ENCODE measurements around the gene RPS6KA1.
"Not testable (repeated sequence)": the region's sequence is repeated elsewhere in the genome, so short reads cannot be mapped to it uniquely, and the experiment has no call there.

The RPS6KA1 gene

GRCh38 chr1:26556111-26556510, 26.6 kb downstream of the RPS6KA1 start:
- no peak for DNase-seq

- no peak for DNase-seq
These were observed 27.4 kb downstream of the RPS6KA1 start for GRCh38 chr1:26557008-26557407.

- DNase-seq: no peak
These were observed 29.1 kb downstream of the RPS6KA1 start for GRCh38 chr1:26558685-26559048.

- DNase-seq: no peak
These were observed 30.8 kb downstream of the RPS6KA1 start for GRCh38 chr1:26560403-26560780.

- no peak for DNase-seq
These were observed 40.7 kb downstream of the RPS6KA1 start for GRCh38 chr1:26570287-26570686.

- no peak for DNase-seq
These were observed 41.8 kb downstream of the RPS6KA1 start for GRCh38 chr1:26571381-26571780.

- no peak for DNase-seq
These were observed 44.5 kb downstream of the RPS6KA1 start for GRCh38 chr1:26574018-26574417.

- no peak for DNase-seq
These were observed 45.2 kb downstream of the RPS6KA1 start for GRCh38 chr1:26574719-26575251.

GRCh38 chr1:26575348-26575747, 45.8 kb downstream of the RPS6KA1 start:
- no peak for DNase-seq

- DNase-seq: no peak
These were observed 48.6 kb downstream of the RPS6KA1 start for GRCh38 chr1:26578167-26578566.

- no peak for DNase-seq
These were observed 50.1 kb downstream of the RPS6KA1 start for GRCh38 chr1:26579681-26580111.

- no peak for DNase-seq
These were observed 50.6 kb downstream of the RPS6KA1 start for GRCh38 chr1:26580116-26580515.

GRCh38 chr1:26581287-26581651, 51.7 kb downstream of the RPS6KA1 start:
- DNase-seq: no peak

- no peak for DNase-seq
These were observed 52.7 kb downstream of the RPS6KA1 start for GRCh38 chr1:26582053-26582835.

GRCh38 chr1:26582836-26583460, 53.4 kb downstream of the RPS6KA1 start:
- no peak for DNase-seq

GRCh38 chr1:26583646-26584485, 54.3 kb downstream of the RPS6KA1 start:
- no peak for DNase-seq

GRCh38 chr1:26584588-26584987, 55.0 kb downstream of the RPS6KA1 start:
- not testable (repeated sequence) for DNase-seq

GRCh38 chr1:26585471-26585870, 55.9 kb downstream of the RPS6KA1 start:
- no peak for DNase-seq

- no peak for DNase-seq
These were observed 63.8 kb downstream of the RPS6KA1 start for GRCh38 chr1:26593385-26593784.

- DNase-seq: not testable (repeated sequence)
These were observed 65.0 kb downstream of the RPS6KA1 start for GRCh38 chr1:26594593-26594992.

- DNase-seq: peak; percentile 9
These were observed 68.1 kb downstream of the RPS6KA1 start for GRCh38 chr1:26597629-26598039.

GRCh38 chr1:26598890-26599289, 69.3 kb downstream of the RPS6KA1 start:
- DNase-seq: peak; percentile 18

GRCh38 chr1:26602378-26602959, 72.9 kb downstream of the RPS6KA1 start:
- DNase-seq: no peak
